SK-N-SH treated with all-trans-retinoic acid at 6 μM for 48 hours (cell line): ENCODE measurements around the gene CYTH4.

ENCODE experiments used
- ISL1 ChIP-seq: fragments of 250-450 bp; sonication (Bioruptor Pico); IDR thresholded peaks from 2 replicates; pipeline ENCODE4 v2.1.2; 2022; ENCODE audit warnings: mild to moderate bottlenecking, moderate library complexity
- SNAI2 ChIP-seq: fragments of 250-450 bp; sonication (Bioruptor Pico); IDR thresholded peaks from 2 replicates; pipeline ENCODE4 v1.5.0; 2020; ENCODE audit warnings: mild to moderate bottlenecking, moderate library complexity
- TCF4 ChIP-seq: fragments of 250-450 bp; sonication (Bioruptor Pico); IDR thresholded peaks from 2 replicates; pipeline ENCODE4 v1.8.0; 2021; ENCODE audit warnings: mild to moderate bottlenecking, moderate library complexity, borderline replicate concordance
- TOX ChIP-seq: fragments of 250-450 bp; sonication (Bioruptor Pico); IDR thresholded peaks from 2 replicates; pipeline ENCODE4 v1.8.0; 2021; ENCODE audit warnings: mild to moderate bottlenecking, moderate library complexity, borderline replicate concordance
- ZNF70 ChIP-seq: fragments of 450-650 bp; formaldehyde crosslinking; IDR thresholded peaks from 2 replicates; pipeline ENCODE4 v1.5.0; 2020; ENCODE audit warnings: mild to moderate bottlenecking, moderate library complexity
- ZNF8 ChIP-seq: fragments of 450-650 bp; formaldehyde crosslinking; IDR thresholded peaks from 2 replicates; pipeline ENCODE4 v1.5.0; 2020; ENCODE audit warnings: mild to moderate bottlenecking, moderate library complexity
- TF ChIP-seq, protein P1 (sequence below): fragments of 250-450 bp; sonication (Bioruptor Pico); IDR thresholded peaks from 2 replicates; pipeline ENCODE4 v1.5.1; 2020; ENCODE audit warnings: low read depth, mild to moderate bottlenecking, moderate library complexity

DNA sequence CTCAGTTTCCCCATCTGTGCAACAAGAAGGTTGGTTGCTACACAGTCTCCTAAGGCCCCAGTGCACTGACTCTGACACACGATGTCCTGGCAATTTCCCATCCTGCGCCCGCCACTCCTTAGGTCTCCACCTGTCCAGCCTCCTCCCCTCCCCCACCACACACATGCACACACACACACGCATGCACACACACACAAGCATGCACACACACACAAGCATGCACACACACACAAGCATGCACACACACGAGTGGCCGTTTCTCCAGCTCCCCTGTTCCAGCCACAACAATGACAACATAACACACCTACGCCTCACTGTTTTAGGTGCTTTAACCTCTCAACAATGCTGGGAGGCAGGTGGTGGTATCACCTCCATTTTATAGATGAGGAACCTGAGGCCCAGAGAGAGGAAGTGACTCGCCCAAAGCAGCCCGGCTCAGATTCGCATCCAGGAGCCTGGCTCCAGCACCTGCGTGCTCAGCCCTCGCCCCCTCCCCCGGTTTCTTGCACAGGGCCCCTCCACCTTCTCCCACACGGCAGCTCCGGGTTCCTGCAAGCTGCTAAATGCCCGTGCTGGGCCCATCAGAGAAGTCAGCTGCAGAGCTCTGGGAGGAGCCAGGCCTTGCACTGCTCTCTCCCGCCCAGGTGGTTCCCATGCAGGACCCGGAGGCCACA is 13.0 kb downstream of the CYTH4 start:
- TF ChIP-seq TCF4 (CRISPR knock-in tag) (no peak), ISL1 (CRISPR knock-in tag) (no peak), TOX (CRISPR knock-in tag) (no peak), ZNF70 (CRISPR knock-in tag) (no peak), ZNF8 (no peak), SNAI2 (CRISPR knock-in tag) (no peak)
- TF ChIP-seq, protein P1, sequence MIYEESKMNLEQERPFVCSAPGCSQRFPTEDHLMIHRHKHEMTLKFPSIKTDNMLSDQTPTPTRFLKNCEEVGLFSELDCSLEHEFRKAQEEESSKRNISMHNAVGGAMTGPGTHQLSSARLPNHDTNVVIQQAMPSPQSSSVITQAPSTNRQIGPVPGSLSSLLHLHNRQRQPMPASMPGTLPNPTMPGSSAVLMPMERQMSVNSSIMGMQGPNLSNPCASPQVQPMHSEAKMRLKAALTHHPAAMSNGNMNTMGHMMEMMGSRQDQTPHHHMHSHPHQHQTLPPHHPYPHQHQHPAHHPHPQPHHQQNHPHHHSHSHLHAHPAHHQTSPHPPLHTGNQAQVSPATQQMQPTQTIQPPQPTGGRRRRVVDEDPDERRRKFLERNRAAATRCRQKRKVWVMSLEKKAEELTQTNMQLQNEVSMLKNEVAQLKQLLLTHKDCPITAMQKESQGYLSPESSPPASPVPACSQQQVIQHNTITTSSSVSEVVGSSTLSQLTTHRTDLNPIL: no peak
